ENCODE measurements around the gene CWC27.

CWC27 gene

DNA sequence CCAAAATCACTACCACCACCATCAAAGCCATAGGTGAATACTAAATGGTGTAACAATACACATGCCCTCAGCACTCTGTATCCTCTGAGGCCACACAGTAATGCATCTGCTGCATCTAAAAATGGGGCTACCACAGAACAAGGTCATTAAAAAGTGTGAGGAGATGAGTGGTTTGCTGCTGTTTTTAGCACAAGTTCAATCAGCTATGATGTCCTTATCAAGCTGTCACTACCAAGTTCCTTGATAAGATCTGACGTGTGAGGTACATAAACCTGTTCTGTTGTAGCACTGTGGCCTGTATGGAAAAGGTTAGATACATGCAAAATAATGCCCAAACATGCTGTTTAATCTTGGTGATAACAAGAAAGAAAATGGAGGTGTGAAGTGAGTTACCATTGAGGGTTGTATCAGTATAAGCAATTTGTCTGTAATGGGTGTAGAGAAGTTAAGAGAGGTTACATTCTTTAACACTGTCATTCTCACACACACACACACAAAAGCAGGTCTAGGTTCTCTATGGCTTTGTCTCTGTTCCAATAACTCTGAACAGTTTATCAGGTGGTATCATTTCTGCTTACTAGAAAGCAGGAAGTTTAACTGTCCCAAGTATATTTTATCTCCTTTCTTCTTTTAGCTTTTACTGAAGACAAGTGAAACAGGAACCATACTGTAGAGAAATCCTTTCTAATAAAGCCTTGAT is 252.9 kb downstream of the CWC27 start:
- Histone ChIP-seq H3K27me3 (no peaks in the 10 kb centered on the region), H3K9me3 (no peaks in the 10 kb centered on the region), H3K27ac (no peak overlapping the region), H3K4me1 (ENCODE audit: control insufficient read depth in 1 of 2, insufficient read depth in 1 of 2, low read depth in 1 of 2, low read length in 1 of 2) (peaks cover 12 to 18% of the 10 kb centered on the region in 2 experiments), H3K4me3 (ENCODE audit: low read depth in 1 of 2, low read length in 1 of 2) (no peak overlapping the region), H3K36me3 (no peaks in the 10 kb centered on the region)
- TF ChIP-seq, protein P1, sequence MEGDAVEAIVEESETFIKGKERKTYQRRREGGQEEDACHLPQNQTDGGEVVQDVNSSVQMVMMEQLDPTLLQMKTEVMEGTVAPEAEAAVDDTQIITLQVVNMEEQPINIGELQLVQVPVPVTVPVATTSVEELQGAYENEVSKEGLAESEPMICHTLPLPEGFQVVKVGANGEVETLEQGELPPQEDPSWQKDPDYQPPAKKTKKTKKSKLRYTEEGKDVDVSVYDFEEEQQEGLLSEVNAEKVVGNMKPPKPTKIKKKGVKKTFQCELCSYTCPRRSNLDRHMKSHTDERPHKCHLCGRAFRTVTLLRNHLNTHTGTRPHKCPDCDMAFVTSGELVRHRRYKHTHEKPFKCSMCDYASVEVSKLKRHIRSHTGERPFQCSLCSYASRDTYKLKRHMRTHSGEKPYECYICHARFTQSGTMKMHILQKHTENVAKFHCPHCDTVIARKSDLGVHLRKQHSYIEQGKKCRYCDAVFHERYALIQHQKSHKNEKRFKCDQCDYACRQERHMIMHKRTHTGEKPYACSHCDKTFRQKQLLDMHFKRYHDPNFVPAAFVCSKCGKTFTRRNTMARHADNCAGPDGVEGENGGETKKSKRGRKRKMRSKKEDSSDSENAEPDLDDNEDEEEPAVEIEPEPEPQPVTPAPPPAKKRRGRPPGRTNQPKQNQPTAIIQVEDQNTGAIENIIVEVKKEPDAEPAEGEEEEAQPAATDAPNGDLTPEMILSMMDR (IDR thresholded peaks at IDR 0.05): no peak

DNA sequence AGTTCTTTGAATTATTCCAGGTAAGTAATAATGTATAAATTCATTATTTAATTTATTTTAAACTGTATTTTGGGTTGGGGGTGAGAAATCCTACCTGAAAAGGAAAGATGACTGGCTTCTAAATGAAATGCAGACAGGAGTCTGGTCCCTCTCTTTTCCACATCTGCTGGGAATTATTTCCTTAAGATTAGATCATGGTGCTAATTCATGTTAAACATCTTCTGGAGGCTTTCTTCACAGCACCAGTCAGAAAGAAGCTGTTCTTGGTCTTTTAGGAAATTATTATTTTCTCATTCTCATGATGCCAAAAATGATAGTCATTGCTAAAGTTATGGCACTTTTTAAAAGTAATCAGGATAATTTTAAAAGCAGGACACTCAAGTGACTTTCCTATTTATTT is 254.2 kb downstream of the CWC27 start:
- H3K36me3 ChIP-seq: no peaks in the 10 kb centered on the region
- no peaks in the 10 kb centered on the region for H3K27me3 ChIP-seq
- H3K4me1 ChIP-seq (ENCODE audit: control insufficient read depth in 1 of 2, insufficient read depth in 1 of 2, low read depth in 1 of 2, low read length in 1 of 2): peaks cover 4 to 6% of the 10 kb centered on the region in 2 experiments
- TF ChIP-seq, protein P1 (IDR thresholded peaks at IDR 0.05): no peak
- H3K4me3 ChIP-seq (ENCODE audit: low read depth in 1 of 2, low read length in 1 of 2): no peak overlapping the region
- H3K9me3 ChIP-seq: no peaks in the 10 kb centered on the region
- no peak overlapping the region for H3K27ac ChIP-seq

DNA sequence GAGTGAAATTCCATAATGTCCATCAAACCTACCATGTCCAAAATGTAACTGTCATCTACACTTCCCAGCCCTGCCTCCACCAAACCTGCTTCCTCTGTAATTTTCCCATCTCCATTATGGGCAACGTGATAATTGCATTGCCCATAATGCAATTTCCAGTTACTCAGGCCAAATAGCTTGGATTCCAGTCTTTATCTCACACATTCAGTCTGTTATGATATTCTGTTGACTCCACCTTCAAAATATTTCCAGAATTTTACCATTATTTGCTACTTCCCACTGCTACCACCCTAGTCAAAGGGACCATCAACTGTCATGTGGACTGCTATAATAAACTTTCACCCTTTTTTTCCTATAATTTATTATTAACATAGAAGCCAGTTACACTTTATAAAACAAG is 256.0 kb downstream of the CWC27 start:
- H3K36me3 ChIP-seq: no peaks in the 10 kb centered on the region
- H3K27ac ChIP-seq: no peak overlapping the region
- H3K4me1 ChIP-seq (ENCODE audit: control insufficient read depth in 1 of 2, insufficient read depth in 1 of 2, low read depth in 1 of 2, low read length in 1 of 2): no peaks in the 10 kb centered on the region
- no peak overlapping the region for H3K4me3 ChIP-seq (ENCODE audit: low read depth in 1 of 2, low read length in 1 of 2)
- H3K27me3 ChIP-seq: no peaks in the 10 kb centered on the region
- no peaks in the 10 kb centered on the region for H3K9me3 ChIP-seq
- TF ChIP-seq, protein P1 (IDR thresholded peaks at IDR 0.05): no peak

DNA sequence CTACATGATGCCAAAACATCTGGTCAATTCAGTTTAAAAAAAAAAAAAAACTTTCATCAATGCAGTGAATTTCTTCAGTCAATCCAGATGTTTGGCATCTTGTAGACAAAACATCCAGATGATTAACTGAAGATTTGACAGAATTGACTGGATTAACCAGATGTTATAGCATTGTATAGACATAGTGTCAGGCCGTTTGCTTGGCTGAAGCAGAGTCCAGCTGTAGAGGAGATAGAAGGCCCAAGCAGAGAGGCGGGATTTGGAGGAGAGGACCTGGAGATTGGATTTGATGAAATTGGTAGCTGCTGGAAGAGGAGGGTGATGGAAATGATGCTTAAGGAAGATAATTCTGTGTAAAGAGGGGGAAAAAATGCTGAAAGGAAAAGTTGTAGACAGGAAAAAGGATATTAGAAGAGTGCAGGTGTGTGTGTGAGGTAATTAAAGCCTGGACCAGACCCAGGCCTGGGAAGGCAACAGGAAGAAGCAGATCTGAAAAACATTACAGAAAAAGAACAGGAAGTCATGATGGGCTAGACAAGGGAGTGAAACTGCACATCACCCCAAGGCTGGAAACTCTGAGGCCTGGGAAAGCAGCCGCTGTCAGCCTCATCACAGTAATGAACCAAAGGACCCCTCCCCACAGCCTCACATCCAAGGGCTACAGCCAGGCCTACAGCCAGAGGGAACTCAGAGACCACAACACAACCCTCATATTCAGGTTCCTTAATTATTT is 258.3 kb downstream of the CWC27 start:
- no peak overlapping the region for H3K27ac ChIP-seq
- H3K4me1 ChIP-seq (ENCODE audit: control insufficient read depth in 1 of 2, insufficient read depth in 1 of 2, low read depth in 1 of 2, low read length in 1 of 2): no peaks in the 10 kb centered on the region
- no peaks in the 10 kb centered on the region for H3K36me3 ChIP-seq
- H3K9me3 ChIP-seq: no peaks in the 10 kb centered on the region
- TF ChIP-seq, protein P1 (IDR thresholded peaks at IDR 0.05): no peak
- H3K27me3 ChIP-seq: no peaks in the 10 kb centered on the region
- H3K4me3 ChIP-seq (ENCODE audit: low read depth in 1 of 2, low read length in 1 of 2): no peak overlapping the region

DNA sequence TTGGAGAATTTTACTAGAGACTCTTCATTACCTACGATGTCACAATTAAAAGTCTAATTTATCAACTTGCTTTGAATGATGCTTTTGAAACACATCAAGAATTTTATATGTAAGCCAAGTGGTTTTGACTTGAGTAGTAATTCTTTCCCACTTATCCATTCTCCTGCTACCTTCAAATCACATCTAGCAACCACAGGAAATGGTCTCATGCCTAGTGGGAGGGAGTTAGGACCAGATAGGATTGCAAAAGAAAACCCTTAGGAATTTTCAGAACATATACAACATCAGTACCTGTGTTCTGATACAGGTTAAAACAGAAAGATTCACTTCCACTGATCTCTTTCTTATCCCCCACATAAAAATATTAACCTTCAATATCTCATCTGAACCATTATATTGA is 260.4 kb downstream of the CWC27 start:
- no peaks in the 10 kb centered on the region for H3K36me3 ChIP-seq
- TF ChIP-seq, protein P1 (IDR thresholded peaks at IDR 0.05): no peak

More for the DNA sequence above, 260.4 kb downstream of the CWC27 start:
- Histone ChIP-seq H3K27me3 (no peaks in the 10 kb centered on the region), H3K27ac (no peak overlapping the region), H3K4me3 (ENCODE audit: low read depth in 1 of 2, low read length in 1 of 2) (no peak overlapping the region), H3K9me3 (no peaks in the 10 kb centered on the region), H3K4me1 (ENCODE audit: control insufficient read depth in 1 of 2, insufficient read depth in 1 of 2, low read depth in 1 of 2, low read length in 1 of 2) (no peaks in the 10 kb centered on the region)
